Gastrocnemius medialis (tissue), 4 donors: Measurements from ENCODE around the gene TMPRSS12.

Experiments used
- POLR2A ChIP-seq, 2 donors: fragments of 450-650 bp; IDR thresholded peaks; one replicate each; pipeline ENCODE4 v1.6.1; 2017; ENCODE audit warnings: antibody characterized with exemption in 2 of 2, mild to moderate bottlenecking in 2 of 2, moderate library complexity in 2 of 2
- TF ChIP-seq, protein P1 (sequence below), 5 experiments: fragments of 450-650 bp in 3 of 5; fragments of 200-600 bp in 2 of 5; sonication (generic) in 2 of 5; IDR thresholded peaks in 4 of 5; conservative IDR thresholded peaks in 1 of 5; 1 replicate in 4 of 5; 2 replicates in 1 of 5; pipeline ENCODE4 v1.5.1; 2016 to 2019; ENCODE audit warnings: antibody characterized with exemption in 5 of 5, mild to moderate bottlenecking in 3 of 5, moderate library complexity in 3 of 5

DNA sequence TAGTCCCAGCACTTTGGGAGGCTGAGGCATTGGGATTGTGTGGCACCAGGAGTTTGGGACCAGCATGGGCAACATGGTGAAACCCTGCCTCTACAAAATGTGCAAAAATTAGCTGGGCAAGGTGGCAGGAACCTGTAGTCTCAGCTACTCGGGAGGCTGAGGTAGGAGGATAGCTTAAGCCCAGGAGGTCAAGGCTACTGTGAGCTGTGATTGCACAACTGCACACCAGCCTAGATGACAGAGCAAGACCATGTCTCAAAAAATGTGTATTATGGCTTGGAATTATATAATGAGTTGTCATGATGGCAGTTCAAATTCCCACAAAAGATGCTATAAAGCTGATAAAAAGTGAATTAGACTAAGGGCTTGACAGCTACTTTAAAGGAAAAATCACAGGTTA lies 20.6 kb upstream of the TMPRSS12 start:
- TF ChIP-seq, protein P1, sequence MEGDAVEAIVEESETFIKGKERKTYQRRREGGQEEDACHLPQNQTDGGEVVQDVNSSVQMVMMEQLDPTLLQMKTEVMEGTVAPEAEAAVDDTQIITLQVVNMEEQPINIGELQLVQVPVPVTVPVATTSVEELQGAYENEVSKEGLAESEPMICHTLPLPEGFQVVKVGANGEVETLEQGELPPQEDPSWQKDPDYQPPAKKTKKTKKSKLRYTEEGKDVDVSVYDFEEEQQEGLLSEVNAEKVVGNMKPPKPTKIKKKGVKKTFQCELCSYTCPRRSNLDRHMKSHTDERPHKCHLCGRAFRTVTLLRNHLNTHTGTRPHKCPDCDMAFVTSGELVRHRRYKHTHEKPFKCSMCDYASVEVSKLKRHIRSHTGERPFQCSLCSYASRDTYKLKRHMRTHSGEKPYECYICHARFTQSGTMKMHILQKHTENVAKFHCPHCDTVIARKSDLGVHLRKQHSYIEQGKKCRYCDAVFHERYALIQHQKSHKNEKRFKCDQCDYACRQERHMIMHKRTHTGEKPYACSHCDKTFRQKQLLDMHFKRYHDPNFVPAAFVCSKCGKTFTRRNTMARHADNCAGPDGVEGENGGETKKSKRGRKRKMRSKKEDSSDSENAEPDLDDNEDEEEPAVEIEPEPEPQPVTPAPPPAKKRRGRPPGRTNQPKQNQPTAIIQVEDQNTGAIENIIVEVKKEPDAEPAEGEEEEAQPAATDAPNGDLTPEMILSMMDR (IDR thresholded peaks at IDR 0.05 in 4 of 5, conservative IDR thresholded peaks at IDR 0.05 in 1 of 5): no peak
- no peak for TF ChIP-seq POLR2A (IDR thresholded peaks at IDR 0.05)
